WTC11 (cell line): ENCODE data around the gene CD4.

Experiments used
- TEAD4 ChIP-seq: sonication (generic); formaldehyde crosslinking; IDR thresholded peaks from 2 replicates; pipeline ENCODE4 v1.8.0; 2022; ENCODE audit warnings: mild to moderate bottlenecking, missing genetic modification reagents
- TF ChIP-seq, protein P1 (sequence below): sonication (generic); formaldehyde crosslinking; conservative IDR thresholded peaks from 2 replicates; pipeline ENCODE4 v1.8.1; 2022; ENCODE audit warnings: mild to moderate bottlenecking, missing genetic modification reagents
- TF ChIP-seq, protein P2 (sequence below): sonication (generic); formaldehyde crosslinking; IDR thresholded peaks from 2 replicates; pipeline ENCODE4 v1.8.1; 2023; ENCODE audit warnings: mild to moderate bottlenecking, missing genetic modification reagents, moderate library complexity
- TF ChIP-seq, protein P3 (sequence below): fragments of 200-600 bp; IDR thresholded peaks from 2 replicates; pipeline ENCODE4 v1.8.0; 2022; ENCODE audit warnings: antibody characterized with exemption
- TF ChIP-seq, protein P4 (sequence below): sonication (generic); formaldehyde crosslinking; IDR thresholded peaks from 2 replicates; pipeline ENCODE4 v1.8.1; 2022; ENCODE audit warnings: low read depth, missing genetic modification reagents, borderline replicate concordance

DNA sequence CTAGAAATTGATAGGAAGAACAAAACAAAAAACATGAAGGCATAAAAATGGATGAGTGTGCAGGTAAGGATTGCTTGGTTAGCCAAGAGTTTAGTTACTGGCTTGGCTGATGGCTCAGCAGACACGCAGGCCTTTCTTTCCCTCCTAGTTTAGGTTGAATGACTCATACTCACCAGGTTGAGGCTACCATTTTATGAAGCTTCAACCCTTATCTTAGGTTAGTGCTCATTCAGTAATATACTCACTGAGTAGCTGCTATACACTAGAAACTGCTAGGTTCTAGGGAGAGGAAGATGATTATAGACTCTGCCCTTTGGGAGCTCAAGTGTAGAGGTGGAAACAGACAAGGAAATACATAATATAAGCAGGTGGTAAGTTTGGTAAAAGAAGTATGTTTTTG, 44.9 kb downstream of the CD4 start:
- TF ChIP-seq, protein P1, sequence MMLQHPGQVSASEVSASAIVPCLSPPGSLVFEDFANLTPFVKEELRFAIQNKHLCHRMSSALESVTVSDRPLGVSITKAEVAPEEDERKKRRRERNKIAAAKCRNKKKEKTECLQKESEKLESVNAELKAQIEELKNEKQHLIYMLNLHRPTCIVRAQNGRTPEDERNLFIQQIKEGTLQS (CRISPR knock-in tag), result no peak
- TF ChIP-seq, protein P2, sequence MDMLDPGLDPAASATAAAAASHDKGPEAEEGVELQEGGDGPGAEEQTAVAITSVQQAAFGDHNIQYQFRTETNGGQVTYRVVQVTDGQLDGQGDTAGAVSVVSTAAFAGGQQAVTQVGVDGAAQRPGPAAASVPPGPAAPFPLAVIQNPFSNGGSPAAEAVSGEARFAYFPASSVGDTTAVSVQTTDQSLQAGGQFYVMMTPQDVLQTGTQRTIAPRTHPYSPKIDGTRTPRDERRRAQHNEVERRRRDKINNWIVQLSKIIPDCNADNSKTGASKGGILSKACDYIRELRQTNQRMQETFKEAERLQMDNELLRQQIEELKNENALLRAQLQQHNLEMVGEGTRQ, result no peak
- TF ChIP-seq TEAD4 (CRISPR knock-in tag), result no peak
- TF ChIP-seq, protein P3, sequence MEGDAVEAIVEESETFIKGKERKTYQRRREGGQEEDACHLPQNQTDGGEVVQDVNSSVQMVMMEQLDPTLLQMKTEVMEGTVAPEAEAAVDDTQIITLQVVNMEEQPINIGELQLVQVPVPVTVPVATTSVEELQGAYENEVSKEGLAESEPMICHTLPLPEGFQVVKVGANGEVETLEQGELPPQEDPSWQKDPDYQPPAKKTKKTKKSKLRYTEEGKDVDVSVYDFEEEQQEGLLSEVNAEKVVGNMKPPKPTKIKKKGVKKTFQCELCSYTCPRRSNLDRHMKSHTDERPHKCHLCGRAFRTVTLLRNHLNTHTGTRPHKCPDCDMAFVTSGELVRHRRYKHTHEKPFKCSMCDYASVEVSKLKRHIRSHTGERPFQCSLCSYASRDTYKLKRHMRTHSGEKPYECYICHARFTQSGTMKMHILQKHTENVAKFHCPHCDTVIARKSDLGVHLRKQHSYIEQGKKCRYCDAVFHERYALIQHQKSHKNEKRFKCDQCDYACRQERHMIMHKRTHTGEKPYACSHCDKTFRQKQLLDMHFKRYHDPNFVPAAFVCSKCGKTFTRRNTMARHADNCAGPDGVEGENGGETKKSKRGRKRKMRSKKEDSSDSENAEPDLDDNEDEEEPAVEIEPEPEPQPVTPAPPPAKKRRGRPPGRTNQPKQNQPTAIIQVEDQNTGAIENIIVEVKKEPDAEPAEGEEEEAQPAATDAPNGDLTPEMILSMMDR, result no peak
- TF ChIP-seq, protein P4, sequence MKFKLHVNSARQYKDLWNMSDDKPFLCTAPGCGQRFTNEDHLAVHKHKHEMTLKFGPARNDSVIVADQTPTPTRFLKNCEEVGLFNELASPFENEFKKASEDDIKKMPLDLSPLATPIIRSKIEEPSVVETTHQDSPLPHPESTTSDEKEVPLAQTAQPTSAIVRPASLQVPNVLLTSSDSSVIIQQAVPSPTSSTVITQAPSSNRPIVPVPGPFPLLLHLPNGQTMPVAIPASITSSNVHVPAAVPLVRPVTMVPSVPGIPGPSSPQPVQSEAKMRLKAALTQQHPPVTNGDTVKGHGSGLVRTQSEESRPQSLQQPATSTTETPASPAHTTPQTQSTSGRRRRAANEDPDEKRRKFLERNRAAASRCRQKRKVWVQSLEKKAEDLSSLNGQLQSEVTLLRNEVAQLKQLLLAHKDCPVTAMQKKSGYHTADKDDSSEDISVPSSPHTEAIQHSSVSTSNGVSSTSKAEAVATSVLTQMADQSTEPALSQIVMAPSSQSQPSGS (CRISPR knock-in tag), result no peak
